ENCODE results near the gene SLC25A4.
"Not testable (repeated sequence)": the region's sequence is repeated elsewhere in the genome, so short reads cannot be mapped to it uniquely, and the experiment has no call there.

SLC25A4 gene

DNA sequence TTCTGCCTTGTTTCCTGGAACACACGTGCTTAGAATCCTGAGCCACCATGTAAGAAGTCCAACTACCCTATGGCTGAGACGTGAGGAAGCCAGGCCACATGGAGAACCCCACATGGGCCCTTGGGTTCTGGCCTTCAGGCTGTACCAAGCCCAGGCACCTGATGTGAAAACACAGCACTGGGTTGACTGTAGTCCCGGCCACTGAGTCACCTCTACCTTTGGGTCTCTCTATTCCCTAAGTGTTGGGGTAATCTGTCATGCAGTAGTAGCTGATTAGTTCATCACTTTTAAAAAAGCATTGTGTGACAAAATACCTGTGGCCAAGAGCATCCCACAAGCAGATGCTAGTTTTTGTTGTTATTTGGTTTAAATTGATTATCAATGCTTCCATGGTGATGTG lies 36.4 kb downstream of the SLC25A4 start:
- DNase-seq (ENCODE audit: low read depth in 2 of 2), result no peak

DNA sequence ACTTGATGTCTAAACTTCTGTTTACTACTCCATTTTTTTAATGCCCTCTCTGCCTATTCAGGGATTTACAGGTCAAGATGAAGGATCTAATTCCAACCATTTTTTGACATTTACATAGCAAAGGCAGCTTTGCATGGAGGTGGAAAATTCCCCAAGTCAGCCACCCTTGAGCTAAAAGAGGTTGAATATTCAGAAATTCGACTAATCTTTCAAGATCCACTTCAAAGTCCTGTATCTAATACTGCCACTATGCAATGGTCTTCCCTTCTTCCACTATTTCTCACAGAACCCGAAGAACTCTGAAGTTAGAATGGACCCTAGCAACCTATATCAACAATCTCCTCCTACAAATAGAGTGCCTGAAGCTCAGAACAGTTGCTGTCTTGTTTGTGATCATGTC lies 39.2 kb downstream of the SLC25A4 start:
- DNase-seq (ENCODE audit: low read depth in 2 of 2), result no peak

DNA sequence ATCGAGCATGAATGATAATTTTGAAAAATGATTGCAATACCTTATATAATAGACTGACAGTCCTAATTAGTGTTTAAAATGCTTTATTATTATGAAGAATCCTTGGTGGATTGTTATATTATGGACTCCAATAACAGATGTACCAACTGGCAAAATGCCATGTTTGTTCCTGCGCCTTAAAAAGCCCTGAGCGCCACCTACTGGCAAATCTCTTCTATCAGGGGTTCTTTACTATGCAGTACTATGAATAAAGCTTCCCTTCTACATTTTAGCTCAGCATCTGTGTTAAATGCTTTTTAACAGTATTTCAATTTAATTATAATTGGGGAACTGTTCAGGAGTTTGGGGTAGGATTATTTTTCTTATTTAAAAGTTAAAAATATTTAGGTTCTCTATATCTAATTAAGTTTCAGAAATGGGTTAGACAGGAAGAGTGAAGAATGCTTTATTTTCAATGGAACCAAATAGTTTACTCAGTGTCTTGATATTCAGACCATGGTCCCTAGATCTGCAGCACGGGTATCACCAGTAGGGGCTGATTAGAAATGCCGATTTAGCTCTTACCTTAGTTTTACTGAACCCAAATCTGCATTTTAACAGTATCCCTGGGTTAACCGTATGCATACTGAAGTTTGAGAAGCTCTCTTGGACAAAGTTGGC lies 40.7 kb downstream of the SLC25A4 start:
- peak; percentile 32 to 63 for DNase-seq (ENCODE audit: low read depth in 2 of 2)

DNA sequence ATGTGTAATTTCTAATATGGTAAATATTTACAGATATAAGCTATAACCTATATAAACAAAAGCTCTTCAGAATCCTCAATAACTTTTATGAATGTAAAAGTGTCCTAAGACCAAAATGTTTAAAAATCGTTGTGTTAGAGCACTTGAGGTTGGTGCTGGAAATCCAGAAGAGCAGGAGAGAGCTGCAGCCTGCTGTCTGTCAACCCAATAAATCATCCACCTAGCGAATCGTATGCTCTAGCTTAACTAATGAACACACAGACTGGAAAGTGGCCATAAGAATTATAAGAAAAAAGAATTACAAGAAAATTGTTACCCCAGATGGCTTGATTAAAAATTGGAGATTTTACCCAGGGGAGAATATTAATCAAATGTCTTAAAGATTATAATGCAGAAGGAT lies 43.7 kb downstream of the SLC25A4 start:
- no peak for DNase-seq (ENCODE audit: low read depth in 2 of 2)

DNA sequence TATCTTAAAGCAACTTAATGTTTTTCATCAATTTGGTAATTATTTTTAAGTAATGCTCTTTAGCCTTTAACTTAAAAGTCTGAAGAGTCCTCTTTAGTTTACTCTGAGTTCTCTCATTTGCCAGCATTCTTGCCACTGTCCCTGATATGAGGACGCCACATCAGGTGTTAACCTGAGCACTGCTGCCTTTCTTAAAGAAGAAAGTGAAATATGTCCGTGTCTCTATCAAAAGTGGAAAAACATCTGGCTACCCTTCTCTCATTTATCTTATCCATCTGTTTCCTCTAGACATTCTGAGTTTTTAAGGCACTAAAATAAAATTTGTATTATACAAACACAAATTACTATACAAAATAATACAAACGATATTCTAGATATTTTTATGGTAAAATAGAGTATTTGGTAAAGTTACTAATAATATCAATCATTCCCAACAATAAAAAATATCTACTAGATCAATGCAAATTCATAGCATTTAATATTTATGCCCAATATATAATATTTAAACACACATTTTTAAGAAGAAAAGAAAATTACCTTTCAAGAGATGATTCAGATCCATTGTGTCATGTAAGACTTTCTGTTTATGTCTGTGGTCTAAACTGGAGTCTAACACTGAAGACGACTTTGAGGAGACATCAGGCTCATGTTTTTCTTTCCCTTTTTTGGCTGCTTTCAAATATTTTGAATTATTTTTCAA lies 46.7 kb downstream of the SLC25A4 start:
- no peak for DNase-seq (ENCODE audit: low read depth in 2 of 2)

DNA sequence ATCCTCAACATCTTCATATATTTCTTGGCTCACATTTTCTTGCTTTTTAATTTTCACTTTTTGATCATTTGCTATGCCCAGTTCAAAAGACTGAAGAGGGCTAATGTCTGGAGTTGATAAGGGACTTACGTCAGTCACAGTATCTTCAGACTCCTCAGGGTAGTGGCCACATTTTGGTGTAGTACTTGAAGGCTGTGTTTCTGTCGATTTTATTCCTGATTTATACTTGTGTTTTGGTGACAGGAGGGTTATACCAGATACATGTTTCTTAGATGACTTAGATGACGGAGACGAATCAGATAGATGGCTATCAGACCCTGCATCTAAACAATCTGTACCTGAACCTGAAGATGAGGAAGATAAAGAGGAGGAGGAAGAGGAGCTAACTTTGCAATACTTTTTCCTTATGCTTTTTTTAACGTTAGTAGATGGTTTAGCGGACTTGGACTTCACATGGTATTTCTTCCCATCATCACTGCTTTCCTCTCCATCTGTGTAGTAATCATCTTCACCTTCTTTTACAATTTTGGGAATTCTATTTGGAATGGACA lies 47.3 kb downstream of the SLC25A4 start:
- DNase-seq (ENCODE audit: low read depth in 2 of 2), result no peak

DNA sequence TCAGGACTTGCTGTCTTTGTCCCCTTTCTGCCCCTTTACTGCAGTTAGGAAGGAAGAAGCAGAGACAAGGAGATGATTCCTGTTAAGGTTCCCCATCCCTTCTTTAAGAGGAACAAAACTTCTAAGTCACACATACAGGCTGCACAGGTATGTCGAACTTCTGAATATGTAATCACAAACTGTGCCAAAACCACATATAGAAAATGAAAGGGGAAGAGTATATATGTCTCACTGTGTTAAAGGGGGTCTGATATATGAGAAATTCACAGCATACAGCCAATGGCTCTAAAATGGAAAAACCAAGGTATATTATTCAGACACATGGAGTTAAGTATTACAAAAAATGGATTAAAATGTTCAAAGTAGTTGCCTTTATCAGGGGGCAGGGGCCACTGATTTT lies 49.0 kb downstream of the SLC25A4 start:
- no peak for DNase-seq (ENCODE audit: low read depth in 2 of 2)

DNA sequence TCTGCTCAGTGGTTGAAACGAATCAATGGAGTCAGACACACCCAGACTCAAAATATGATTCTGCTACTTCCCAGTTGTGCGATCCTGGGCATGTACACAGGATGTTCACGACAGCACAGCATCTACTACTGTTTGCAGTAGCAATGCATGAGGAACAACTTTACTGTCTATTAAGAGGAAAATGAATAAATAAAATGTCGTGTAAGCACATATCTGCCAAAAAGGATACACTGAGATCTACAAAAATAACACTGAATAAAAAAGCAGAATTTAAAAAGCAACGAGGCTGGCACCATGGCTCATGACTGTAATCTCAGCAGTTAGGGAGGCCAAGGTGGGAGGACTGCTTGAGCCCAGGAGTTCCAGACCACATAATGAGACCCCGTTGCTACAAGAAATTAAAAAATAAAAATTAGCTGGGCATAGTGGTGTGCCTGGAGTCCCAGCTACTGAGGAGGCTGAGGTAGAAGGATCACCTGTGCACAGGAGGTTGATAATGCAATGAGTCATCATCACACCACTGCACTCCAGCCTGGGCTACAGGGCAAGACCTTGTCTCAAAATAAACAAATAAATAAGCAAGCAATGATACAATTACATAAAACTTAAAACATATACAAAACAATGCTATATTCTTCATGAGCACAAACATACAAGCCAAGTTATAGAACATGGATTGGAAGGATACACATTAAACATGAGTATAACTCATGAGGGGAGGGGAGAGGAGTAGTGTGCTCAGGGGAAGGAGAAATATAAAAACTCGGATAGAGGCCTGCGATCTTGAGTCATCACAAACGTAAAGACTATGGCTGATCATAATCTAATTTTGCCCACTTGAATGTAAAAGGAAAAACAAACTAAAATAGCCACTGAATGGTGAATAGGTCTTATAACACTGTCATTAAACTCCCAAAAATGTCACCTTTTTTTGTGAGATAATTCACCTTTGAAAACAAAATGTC lies 52.1 kb downstream of the SLC25A4 start:
- DNase-seq (ENCODE audit: low read depth in 2 of 2), result no peak

DNA sequence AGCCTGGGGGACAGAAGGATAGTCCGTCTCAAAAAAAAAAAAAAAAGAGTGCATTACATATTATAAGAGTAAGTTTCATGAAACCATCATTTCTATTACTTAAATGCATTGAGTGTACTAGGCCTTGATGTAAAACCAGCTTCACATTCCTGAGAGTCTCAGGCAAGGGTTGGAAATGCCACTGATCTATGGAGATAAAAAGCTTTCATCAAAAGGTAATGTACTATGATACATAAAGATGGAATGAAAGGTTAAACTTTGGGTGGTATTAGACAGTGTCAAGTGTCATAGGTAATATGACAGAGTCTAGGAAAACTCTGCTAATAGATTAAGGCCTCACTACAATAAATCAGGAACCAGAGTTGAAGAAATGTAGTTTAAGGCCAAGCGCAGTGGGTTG lies 53.4 kb downstream of the SLC25A4 start:
- DNase-seq (ENCODE audit: low read depth in 2 of 2), result no peak

DNA sequence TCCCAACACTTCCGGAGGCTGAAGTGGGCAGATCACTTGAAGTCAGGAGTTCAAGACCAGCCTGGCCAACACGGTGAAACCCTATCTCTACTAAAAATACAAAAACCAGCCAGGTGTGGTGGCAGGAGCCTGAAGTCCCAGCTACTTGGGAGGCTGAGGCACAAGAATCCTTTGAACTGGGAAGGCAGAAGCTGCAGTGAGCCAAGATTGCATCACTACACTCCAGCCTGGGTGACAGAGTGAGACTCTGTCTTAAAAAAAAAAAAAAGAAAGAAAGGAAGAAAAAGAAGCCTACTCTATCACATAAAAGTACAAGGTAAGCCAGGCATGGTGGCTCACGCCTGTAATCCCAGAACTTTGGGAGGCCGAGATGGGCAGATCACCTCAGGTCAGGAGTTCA lies 55.1 kb downstream of the SLC25A4 start:
- DNase-seq (ENCODE audit: low read depth in 2 of 2), result not testable (repeated sequence)
